A549 treated with dexamethasone at 1 μM for 4 hours (cell line): ENCODE measurements around the gene SLC10A3. TPM values are rescaled to one million over a fixed set of nuclear protein-coding genes. Genes with fewer than 3 reads are reported as not detected.

Source experiments
- total RNA-seq: library from RNA; stranded (reverse); fragments of 200-300 nt; extraction: Qiagen RNA extraction; gene quantifications from 5 replicates; pipeline ENCODE4 v1.2.3, GENCODE V29; 2022

SLC10A3 gene
- total RNA-seq: 29.1 to 41.5 TPM (median 40.6 TPM) in 5 replicates

GRCh38 chrX:154490414-154491083, at the start of gene SLC10A3:
TSS of gene SLC10A3 (minus strand) at chrX:154490629. CDS start at chrX:154488940, 1,689 bp downstream.

DNA sequence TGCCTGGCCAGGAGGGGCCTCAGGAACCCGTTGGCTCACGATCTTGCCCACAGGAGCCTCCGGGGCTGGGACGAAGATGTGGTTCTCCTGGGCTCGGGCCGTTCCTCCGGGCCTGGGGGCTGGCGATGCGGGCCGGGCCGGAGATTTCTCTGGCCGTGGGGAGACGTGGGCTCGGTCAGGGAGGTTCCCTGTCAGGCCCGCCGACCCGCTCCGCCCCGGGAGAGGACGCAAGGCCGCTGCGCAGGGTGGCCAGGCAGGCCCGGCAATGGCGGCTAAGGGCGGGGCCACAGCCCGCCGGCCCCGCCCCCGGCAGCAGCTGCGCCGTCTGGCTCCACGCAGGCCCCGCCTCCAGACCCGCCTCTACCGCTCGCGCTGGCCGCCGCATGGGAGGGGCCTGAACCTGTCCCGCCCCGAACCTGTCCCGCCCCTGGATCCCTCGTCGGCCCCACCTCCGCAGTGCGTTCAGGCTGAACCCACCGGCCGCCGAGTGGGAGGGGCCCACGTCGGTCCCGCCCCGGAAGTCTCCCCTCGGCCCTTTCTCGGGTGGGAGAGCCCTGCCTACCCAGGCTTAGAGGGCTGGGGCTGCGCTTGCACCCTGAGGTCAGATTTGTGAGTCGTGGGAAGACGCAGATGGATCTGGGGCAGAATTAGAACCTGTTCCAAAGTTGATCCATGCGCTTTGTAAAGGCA, 25.7 kb upstream of the SLC10A3 start, which contains the start of gene FAM3A:
Gene FAM3A (minus strand): TSS at position 267 of the 690 bp plus-strand sequence. CDS start 460 bp downstream, outside the sequence.

DNA sequence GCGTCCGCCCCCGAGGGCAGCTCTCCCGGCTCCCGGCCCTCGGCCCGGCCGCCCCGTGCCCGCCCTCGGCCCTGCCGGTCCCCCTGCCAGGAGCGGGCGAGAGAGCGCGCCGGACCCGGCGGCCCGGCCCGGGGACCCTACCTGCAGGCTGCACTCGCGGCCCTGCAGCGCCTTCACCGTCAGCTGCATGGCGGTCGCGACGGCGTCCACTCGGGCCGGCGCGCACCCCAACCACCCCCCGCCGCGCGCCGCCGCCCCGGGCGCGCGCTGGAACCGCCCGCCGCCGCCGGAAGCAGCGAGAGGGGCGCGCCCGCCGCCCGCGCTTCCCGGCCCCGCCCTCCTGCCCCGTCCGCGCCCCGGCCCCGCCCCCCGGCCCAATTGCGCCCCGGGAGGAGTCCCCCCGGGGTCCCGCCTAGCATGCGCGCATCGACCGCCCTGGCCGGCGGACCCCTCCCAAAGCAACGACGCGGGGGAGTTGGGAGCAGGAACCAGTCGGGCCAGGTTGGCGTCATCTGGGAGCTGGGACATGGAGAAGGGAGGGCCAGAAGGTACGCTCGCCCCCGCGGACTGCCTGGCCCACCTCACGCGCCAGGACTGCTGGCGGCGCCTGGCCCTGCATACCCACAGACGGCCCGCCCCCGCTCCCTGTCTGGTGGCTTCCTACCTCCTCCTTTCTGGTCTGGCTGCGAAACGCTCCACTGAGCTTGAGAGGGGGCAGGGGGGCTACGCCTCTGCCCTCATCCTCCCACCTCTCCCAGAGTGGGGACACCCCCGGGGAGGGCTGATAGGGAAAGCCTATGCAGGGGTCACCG, 3.8 kb downstream of the SLC10A3 start, which contains the start of gene UBL4A:
Gene UBL4A (minus strand): TSS at position 220 of the 812 bp plus-strand sequence. CDS start 31 bp downstream, at position 189.

GRCh38 chrX:154478728-154479622, 11.5 kb downstream of the SLC10A3 start, which contains the start of gene LAGE3:
TSS of gene LAGE3 (minus strand) at chrX:154479281. CDS start at chrX:154478915, 366 bp downstream.

DNA sequence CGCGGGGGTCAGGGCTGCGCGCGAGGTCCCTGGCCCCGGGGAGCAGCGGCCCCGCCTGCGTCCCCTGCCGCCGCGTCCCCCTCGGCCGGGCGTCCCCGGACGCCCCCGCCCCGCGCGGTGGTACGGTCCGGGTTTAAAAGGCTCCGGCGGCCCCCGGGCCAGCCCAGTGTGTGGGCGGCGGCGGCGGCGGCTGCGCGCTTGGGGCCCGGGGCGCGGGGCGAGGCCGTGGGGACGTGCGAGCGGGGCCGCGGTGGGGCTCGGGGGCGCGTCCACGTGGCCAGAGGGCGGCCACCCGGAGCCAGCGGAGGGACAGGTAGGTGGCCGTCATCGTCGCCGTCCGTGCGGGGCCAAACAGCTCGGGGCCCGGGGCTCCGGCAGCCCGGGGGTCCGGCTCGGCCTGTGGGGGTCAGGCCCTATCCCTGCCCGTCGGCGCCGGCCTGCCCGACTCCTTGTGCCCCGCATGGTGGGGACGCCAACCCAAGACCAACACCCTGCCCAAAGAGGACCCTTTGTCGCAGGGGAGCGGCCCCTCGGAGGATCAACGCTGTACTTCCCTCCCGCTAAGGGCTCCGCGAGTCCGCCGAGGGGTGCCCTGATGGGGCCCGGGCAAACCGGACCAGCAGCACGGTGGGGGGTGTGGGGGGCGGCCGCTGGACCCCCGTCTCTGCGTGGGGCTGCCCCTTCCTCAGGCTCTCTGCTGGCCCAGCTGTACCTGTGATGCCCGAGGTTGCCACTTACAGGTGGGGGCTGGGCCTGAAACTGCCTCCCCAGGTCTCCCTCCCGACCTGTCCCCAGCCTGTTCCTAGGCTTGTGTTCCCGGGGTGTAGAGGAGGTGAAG, 32.1 kb downstream of the SLC10A3 start, which contains the start of gene PLXNA3:
Gene PLXNA3 (plus strand): TSS at position 166 of the 838 bp plus-strand sequence. CDS start 1,903 bp downstream, outside the sequence.

GRCh38 chrX:154443992-154444754, 46.3 kb downstream of the SLC10A3 start, which contains the start of gene FAM50A:
TSS of gene FAM50A (plus strand) at chrX:154444141. CDS start at chrX:154444236, 95 bp downstream.

Other genes starting within 250 kb of the SLC10A3 start
- not detected in 5 replicates for gene OPN1MW3, start 233.0 kb downstream of the SLC10A3 start, total RNA-seq
- 0.09 TPM in 1 of 5 replicates, not detected in the others for gene TEX28, start 195.5 kb downstream of the SLC10A3 start, total RNA-seq
- gene TKTL1, start 194.8 kb downstream of the SLC10A3 start, total RNA-seq: 0.11 to 0.19 TPM (median 0.12 TPM) in 4 of 5 replicates, not detected in the other
- gene FLNA, start 116.0 kb downstream of the SLC10A3 start, total RNA-seq: 1,222 to 1,700 TPM (median 1,580 TPM) in 5 replicates
- gene EMD, start 111.3 kb downstream of the SLC10A3 start, total RNA-seq: 134 to 157 TPM (median 149 TPM) in 5 replicates
- 4,314 to 5,661 TPM (median 4,476 TPM) in 5 replicates for gene RPL10, start 92.3 kb downstream of the SLC10A3 start, total RNA-seq
- gene DNASE1L1, start 81.4 kb downstream of the SLC10A3 start, total RNA-seq: 24.9 to 30.3 TPM (median 28.4 TPM) in 5 replicates
- gene TAFAZZIN, start 79.1 kb downstream of the SLC10A3 start, total RNA-seq: 30.5 to 39.0 TPM (median 34.2 TPM) in 5 replicates
- 73.1 to 108 TPM (median 104 TPM) in 5 replicates for gene ATP6AP1, start 62.0 kb downstream of the SLC10A3 start, total RNA-seq
- gene GDI1, start 53.5 kb downstream of the SLC10A3 start, total RNA-seq: 83.8 to 110 TPM (median 102 TPM) in 5 replicates
- gene FAM50A, start 46.5 kb downstream of the SLC10A3 start, total RNA-seq: 102 to 123 TPM (median 110 TPM) in 5 replicates
- 5.6 to 25.1 TPM (median 13.8 TPM) in 5 replicates for gene PLXNA3, start 32.3 kb downstream of the SLC10A3 start, total RNA-seq
- gene LAGE3, start 11.3 kb downstream of the SLC10A3 start, total RNA-seq: 46.2 to 57.3 TPM (median 56.4 TPM) in 5 replicates
- gene UBL4A, start 4.0 kb downstream of the SLC10A3 start, total RNA-seq: 60.1 to 68.0 TPM (median 66.5 TPM) in 5 replicates
- gene FAM3A, start 25.6 kb upstream of the SLC10A3 start, total RNA-seq: 34.7 to 46.6 TPM (median 42.6 TPM) in 5 replicates
- 1,257 to 1,682 TPM (median 1,603 TPM) in 5 replicates for gene G6PD, start 56.2 kb upstream of the SLC10A3 start, total RNA-seq
- 30.1 to 42.7 TPM (median 40.9 TPM) in 5 replicates for gene IKBKG, start 57.0 kb upstream of the SLC10A3 start, total RNA-seq
- not detected in 5 replicates for gene CTAG1A, start 94.5 kb upstream of the SLC10A3 start, total RNA-seq
- not detected in 5 replicates for gene CTAG1B, start 128.7 kb upstream of the SLC10A3 start, total RNA-seq
- gene CTAG2, start 162.9 kb upstream of the SLC10A3 start, total RNA-seq: not detected in 5 replicates